ENCODE results near the gene TTYH3.

- TF ChIP-seq CTCF (IDR thresholded peaks at IDR 0.05) (no peak), ATF3 (CRISPR knock-in tag; conservative IDR thresholded peaks at IDR 0.05) (no peak), JUN (CRISPR knock-in tag; IDR thresholded peaks at IDR 0.05) (no peak), TEAD1 (CRISPR knock-in tag; IDR thresholded peaks at IDR 0.05) (no peak)
Measured at GRCh38 chr7:2603044-2603965, 28.5 kb upstream of the TTYH3 start.
